ENCODE results near the gene CDK5. TPM values are rescaled to one million over a fixed set of nuclear protein-coding genes. Genes with fewer than 3 reads are reported as not detected.

Gene CDK5
- total and polyA plus RNA-seq, 2 of the 13 experiments (the other 11 are each of a cell fraction or from before 2014, with no cell fraction given) = 16.4 to 21.3 TPM

DNA sequence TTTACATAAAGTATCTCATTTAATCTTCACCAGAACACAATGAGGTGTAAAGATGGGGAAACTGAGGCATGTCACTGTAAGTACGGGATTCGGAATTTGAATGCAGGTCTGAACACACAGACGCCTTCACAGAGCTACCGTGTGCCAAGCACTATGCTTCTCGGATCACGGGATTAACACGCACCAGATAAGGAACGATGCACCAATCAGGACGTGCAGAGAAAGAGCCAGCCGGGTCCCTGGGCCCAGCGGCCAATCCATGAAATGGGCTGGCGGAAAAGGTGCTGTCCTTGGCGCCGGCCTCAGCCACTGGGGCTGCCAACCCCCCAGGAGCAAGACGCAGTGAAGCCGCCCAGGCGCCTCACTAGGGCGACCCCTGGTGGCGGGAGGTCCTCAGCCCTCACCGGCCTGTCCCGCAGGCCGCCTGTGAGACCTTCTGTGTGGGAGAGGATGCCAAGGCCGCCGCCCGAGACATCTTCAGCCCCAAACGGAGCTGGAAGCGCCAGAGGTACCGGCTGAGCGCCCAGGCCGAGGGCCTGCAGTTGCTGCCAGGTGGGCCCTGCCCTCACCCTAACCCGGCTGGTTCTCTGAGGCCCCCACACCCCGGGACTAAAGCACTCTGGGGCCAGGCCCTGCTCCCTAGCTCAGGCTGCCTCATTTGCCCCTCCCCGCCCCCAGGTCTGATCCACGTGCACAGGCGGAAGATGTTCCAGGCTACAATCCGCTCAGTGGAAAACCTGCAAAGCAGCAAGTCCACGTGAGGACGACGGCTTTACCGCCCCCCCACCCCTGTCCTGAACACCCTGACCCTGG is 49.0 kb downstream of the CDK5 start (continued):
- TF ChIP-seq, protein P1, sequence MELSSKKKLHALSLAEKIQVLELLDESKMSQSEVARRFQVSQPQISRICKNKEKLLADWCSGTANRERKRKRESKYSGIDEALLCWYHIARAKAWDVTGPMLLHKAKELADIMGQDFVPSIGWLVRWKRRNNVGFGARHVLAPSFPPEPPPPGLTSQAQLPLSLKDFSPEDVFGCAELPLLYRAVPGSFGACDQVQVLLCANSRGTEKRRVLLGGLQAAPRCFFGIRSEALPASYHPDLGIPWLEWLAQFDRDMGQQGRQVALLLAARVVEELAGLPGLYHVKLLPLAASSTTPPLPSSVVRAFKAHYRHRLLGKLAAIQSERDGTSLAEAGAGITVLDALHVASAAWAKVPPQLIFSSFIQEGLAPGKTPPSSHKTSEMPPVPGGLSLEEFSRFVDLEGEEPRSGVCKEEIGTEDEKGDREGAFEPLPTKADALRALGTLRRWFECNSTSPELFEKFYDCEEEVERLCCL (CRISPR knock-in tag; IDR thresholded peaks at IDR 0.05; ENCODE audit: borderline replicate concordance) = no peak
- TF ChIP-seq, protein P2, sequence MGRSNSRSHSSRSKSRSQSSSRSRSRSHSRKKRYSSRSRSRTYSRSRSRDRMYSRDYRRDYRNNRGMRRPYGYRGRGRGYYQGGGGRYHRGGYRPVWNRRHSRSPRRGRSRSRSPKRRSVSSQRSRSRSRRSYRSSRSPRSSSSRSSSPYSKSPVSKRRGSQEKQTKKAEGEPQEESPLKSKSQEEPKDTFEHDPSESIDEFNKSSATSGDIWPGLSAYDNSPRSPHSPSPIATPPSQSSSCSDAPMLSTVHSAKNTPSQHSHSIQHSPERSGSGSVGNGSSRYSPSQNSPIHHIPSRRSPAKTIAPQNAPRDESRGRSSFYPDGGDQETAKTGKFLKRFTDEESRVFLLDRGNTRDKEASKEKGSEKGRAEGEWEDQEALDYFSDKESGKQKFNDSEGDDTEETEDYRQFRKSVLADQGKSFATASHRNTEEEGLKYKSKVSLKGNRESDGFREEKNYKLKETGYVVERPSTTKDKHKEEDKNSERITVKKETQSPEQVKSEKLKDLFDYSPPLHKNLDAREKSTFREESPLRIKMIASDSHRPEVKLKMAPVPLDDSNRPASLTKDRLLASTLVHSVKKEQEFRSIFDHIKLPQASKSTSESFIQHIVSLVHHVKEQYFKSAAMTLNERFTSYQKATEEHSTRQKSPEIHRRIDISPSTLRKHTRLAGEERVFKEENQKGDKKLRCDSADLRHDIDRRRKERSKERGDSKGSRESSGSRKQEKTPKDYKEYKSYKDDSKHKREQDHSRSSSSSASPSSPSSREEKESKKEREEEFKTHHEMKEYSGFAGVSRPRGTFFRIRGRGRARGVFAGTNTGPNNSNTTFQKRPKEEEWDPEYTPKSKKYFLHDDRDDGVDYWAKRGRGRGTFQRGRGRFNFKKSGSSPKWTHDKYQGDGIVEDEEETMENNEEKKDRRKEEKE (IDR thresholded peaks at IDR 0.05) = no peak
- TF ChIP-seq ZNF180 (CRISPR knock-in tag; IDR thresholded peaks at IDR 0.05; ENCODE audit: borderline replicate concordance, low read depth) = no peak
- TF ChIP-seq, protein P3, sequence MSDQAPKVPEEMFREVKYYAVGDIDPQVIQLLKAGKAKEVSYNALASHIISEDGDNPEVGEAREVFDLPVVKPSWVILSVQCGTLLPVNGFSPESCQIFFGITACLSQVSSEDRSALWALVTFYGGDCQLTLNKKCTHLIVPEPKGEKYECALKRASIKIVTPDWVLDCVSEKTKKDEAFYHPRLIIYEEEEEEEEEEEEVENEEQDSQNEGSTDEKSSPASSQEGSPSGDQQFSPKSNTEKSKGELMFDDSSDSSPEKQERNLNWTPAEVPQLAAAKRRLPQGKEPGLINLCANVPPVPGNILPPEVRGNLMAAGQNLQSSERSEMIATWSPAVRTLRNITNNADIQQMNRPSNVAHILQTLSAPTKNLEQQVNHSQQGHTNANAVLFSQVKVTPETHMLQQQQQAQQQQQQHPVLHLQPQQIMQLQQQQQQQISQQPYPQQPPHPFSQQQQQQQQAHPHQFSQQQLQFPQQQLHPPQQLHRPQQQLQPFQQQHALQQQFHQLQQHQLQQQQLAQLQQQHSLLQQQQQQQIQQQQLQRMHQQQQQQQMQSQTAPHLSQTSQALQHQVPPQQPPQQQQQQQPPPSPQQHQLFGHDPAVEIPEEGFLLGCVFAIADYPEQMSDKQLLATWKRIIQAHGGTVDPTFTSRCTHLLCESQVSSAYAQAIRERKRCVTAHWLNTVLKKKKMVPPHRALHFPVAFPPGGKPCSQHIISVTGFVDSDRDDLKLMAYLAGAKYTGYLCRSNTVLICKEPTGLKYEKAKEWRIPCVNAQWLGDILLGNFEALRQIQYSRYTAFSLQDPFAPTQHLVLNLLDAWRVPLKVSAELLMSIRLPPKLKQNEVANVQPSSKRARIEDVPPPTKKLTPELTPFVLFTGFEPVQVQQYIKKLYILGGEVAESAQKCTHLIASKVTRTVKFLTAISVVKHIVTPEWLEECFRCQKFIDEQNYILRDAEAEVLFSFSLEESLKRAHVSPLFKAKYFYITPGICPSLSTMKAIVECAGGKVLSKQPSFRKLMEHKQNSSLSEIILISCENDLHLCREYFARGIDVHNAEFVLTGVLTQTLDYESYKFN (CRISPR knock-in tag; conservative IDR thresholded peaks at IDR 0.05) = no peak
- TF ChIP-seq DPF2 (CRISPR knock-in tag; IDR thresholded peaks at IDR 0.05; ENCODE audit: borderline replicate concordance, low read depth) = no peak
- no peak for TF ChIP-seq ATF7-NPFF (CRISPR knock-in tag; IDR thresholded peaks at IDR 0.05; ENCODE audit: low read depth)
- TF ChIP-seq ZNF672 (CRISPR knock-in tag; IDR thresholded peaks at IDR 0.05) = no peak
- TF ChIP-seq, protein P4, sequence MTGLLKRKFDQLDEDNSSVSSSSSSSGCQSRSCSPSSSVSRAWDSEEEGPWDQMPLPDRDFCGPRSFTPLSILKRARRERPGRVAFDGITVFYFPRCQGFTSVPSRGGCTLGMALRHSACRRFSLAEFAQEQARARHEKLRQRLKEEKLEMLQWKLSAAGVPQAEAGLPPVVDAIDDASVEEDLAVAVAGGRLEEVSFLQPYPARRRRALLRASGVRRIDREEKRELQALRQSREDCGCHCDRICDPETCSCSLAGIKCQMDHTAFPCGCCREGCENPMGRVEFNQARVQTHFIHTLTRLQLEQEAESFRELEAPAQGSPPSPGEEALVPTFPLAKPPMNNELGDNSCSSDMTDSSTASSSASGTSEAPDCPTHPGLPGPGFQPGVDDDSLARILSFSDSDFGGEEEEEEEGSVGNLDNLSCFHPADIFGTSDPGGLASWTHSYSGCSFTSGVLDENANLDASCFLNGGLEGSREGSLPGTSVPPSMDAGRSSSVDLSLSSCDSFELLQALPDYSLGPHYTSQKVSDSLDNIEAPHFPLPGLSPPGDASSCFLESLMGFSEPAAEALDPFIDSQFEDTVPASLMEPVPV (CRISPR knock-in tag; IDR thresholded peaks at IDR 0.05) = peak; percentile 50; the same call in 1 of the 2 replicates
- peak; percentile 23; the same call in 1 of the 2 replicates for TF ChIP-seq ZNF614 (CRISPR knock-in tag; IDR thresholded peaks at IDR 0.05; ENCODE audit: borderline replicate concordance)
- TF ChIP-seq KDM4B (CRISPR knock-in tag; IDR thresholded peaks at IDR 0.05) = no peak
- no peak; the same call in 1 of the 2 replicates for TF ChIP-seq MIER3 (CRISPR knock-in tag; IDR thresholded peaks at IDR 0.05; ENCODE audit: borderline replicate concordance)
- TF ChIP-seq, protein P5, sequence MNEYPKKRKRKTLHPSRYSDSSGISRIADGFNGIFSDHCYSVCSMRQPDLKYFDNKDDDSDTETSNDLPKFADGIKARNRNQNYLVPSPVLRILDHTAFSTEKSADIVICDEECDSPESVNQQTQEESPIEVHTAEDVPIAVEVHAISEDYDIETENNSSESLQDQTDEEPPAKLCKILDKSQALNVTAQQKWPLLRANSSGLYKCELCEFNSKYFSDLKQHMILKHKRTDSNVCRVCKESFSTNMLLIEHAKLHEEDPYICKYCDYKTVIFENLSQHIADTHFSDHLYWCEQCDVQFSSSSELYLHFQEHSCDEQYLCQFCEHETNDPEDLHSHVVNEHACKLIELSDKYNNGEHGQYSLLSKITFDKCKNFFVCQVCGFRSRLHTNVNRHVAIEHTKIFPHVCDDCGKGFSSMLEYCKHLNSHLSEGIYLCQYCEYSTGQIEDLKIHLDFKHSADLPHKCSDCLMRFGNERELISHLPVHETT (CRISPR knock-in tag; conservative IDR thresholded peaks at IDR 0.05) = peak; percentile 68; the same call in 1 of the 2 replicates
- TF ChIP-seq MAF1 (CRISPR knock-in tag; IDR thresholded peaks at IDR 0.05; ENCODE audit: borderline replicate concordance) = no peak
- no peak for TF ChIP-seq ZNF839 (CRISPR knock-in tag; IDR thresholded peaks at IDR 0.05; ENCODE audit: borderline replicate concordance)
- no peak for TF ChIP-seq CBFB (CRISPR knock-in tag; IDR thresholded peaks at IDR 0.05)

All from HepG2 (cell line).